ENCODE results near the gene WDR12.
"Not testable (repeated sequence)": the region's sequence is repeated elsewhere in the genome, so short reads cannot be mapped to it uniquely, and the experiment has no call there.

Gene WDR12

DNA sequence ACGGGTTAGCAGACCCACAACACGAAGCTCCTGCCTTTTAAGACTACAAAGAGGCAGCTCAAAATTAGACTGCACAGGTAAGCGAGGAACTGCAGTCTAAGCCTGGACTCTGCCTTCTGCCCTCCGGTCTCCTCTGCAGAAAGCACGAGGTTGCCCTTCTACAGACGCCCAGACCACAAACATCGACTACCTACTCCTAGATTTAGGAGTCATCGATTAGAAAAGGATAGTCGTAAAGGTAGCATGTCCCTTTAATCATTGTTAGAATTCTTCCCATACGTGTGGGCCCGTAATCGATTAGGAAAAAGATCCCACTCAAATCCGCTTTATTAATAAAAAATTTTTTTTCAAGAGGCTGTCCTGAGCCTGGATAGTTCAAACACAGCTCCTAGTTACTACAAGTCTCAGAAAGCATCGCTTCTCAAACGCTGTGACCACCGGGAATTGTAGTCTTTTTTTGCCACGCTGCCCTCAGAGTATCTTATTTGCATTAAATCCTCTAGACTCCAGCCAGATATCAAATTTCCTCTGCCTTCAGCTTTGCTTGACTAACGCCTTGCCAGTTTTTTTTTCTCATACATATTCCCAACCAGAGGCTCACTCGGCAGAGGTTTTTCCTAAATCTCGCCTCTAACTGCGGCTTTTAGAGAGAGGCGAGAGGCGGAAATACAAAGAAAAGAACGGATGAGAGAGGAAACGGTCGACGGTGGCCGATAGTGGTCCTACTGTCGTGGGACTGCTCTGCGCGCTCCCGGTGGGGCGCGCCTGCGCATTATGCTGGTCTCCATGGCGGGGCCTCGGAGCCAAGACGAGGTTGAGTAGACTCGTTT lies at the start of gene WDR12, which contains the start of gene CARF:
Gene WDR12 (minus strand): TSS at position 162 of the 830 bp plus-strand sequence. CDS start 197 bp downstream, outside the sequence.
Gene CARF (plus strand): TSS at position 764 of the 830 bp plus-strand sequence. CDS start 29,628 bp downstream, outside the sequence.
- peak; percentile 100 for DNase-seq

DNA sequence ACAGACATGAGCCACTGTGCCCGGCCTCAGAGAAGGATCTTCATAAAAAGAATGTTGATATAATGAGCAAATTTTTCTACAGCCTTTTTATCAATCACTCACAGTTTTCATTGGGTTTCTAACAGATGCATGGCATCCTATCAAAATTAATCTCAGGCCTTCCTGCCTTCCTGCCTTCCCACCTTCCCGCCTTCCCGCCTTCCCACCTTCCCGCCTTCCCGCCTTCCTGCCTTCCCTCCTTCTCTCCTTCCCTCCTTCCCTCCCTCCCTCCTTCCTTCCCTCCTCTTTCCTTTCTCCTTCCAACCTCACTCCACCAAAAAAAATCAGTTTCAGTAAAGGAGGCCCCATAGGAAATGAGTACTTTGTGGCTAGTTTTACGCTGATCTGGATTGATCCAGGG lies 49.1 kb upstream of the WDR12 start:
- no peak for DNase-seq

DNA sequence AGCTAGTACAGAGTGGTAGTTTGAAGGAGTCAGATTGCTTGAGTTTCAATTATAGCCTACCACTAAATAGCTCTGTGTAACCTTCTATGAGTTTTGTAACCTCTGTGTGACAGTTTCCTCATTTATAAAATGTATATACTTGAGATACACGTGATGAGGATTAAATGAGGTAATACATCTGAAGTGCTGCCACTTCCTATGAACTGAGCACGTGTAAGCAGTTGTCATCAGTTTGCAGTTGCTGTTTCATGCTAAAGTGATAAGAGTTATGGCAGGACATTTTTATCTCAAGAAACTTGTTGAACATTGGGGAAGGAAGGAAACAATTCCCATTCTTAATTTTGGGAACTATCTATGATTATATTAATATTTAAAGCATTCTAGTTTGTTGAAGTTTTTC lies 39.1 kb upstream of the WDR12 start:
- DNase-seq: no peak

DNA sequence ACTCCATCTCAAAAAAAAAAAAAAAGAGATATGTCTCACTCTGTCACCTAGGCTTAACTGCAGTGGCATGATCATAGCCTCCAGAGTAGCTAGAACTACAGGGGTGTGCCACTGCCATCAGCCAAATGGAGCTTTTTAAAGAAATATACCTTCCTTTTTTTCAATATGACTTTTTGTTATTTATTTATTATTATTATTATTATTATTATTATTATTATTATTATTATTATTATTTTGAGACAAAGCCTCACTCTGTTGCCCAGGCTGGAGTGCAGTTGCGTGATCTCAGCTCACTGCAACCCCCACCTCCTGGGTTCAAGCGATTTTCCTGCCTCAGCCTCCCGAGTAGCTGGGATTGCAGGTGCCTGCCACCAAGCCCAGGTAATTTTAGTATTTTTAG lies 37.9 kb upstream of the WDR12 start:
- not testable (repeated sequence) for DNase-seq

DNA sequence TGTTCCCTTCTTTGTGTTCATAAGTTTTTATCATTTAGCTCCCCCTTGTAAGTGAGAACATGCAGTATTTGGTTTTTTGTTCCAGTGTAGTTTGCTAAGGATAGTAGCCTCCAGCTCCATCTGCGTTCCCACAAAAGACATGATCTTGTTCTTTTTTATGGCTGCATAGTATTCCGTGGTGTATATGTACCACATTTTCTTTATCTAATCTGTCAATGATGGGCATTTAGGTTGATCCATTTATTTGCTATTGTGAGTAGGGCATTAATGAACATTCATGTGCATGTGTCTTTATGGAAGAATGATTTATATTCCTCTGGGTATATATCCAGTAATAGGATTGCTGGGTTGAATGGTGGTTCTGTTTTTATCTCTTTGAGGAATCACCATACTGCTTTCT lies 34.0 kb upstream of the WDR12 start:
- DNase-seq: no peak

DNA sequence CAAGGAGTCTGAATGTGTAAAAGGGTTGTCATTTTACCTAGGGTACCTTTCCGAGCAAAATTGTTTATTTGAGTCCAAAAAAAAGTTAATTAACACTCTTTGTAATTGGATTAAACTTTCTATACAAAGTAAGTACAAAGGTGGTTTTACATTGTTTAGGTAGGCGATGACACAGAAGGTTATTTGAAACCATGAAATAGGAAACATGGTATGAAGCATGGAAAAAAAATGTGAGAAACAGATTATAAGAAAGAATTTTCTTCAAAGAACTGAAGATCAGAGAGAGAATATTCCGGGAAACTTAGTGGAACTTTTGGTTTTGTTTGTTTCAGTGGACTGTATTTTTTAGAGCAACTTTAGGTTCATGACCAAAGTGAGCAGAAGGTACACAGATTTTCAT lies 33.3 kb upstream of the WDR12 start:
- DNase-seq: no peak

DNA sequence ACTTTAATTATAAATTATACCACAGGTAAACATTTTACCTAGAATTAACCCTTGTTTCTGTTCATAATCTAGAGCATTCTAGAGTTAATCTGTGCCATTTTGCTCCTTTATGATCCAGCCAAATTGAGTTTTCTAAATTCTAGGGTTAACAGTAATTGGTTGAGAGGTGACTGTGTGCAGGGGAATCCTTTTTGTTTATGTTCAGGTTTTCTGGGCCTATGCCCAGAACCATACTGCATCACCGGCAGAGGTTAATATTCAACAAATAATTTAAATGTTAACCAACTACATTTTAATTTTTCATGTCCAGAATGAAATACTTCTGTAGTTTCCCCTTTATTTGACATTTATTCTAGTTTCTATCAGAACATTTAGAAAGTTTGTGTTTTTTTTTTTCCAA lies 32.9 kb upstream of the WDR12 start:
- DNase-seq: no peak

DNA sequence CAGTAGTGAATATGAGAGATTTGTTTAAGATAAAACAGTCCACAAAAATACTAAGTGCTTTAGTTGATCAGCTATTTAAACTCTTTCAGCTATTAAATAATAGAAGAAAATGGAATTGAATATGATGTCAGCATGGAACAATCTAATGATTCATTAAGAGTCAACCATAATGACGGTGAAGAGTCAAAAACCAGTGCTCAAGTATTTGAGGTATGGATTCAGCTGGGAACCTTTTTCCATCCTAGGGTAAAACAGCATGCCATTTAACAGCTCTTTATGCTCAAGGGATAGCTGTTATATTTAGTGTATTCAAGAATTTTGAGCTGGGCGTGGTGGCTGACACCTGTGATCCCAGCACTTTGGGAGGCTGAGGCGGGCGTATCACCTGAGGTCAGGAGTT lies 30.3 kb upstream of the WDR12 start:
- DNase-seq: no peak

DNA sequence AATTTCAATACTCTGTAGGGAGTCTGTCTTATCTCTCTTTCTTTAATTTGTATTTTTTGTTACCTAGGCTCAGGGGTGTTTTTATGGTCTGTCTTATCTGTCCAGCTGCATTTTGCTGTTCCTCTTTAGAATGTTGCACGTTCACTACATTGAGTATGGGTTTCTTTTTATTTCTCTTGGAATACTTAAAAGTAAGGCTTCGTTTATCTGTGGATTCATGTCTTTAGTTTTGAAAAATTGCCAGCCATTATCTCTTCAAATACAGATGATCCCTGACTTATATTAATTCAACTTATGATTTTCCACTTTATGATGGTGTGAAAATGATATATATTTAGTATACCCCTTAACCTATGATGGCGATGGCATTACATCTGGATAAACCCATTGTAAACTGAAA lies 27.5 kb upstream of the WDR12 start:
- DNase-seq: no peak

DNA sequence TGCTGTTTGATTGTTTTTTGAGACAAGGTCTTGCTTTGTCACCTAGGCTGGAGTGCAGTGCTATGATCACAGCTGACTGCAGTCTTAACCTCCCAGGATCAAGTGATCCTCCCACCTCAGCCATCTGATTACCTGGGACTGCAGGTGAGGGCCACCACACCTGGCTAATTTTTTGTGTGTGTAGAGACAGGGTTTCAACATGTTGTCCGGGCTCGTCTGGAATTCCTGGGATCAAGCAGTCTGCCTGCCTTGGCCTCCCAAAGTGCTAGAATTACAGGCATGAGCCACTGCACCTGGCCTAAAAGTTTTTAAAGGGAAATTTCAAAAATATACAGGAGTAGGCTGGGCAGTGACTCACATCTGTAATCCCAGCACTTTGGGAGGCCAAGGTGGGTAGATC lies 23.0 kb upstream of the WDR12 start:
- no peak for DNase-seq

DNA sequence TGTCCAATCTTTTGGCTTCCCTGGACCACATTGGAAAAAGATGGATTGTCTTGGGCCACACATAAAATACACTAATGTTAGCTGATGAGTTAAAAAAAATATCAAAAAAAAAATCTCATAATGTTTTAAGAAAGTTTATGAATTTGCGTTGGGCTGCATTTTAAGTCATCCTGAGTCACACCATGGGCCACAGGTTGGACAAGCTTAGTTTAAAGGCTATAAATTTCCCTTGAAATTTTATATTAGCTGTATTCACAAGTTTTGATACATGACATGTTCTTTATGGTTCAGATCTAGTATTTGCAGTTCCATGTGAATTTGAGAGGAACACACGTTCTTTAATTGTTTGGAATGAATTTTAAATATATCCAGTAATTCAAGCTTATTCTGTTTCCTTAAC lies 22.5 kb upstream of the WDR12 start:
- no peak for DNase-seq

DNA sequence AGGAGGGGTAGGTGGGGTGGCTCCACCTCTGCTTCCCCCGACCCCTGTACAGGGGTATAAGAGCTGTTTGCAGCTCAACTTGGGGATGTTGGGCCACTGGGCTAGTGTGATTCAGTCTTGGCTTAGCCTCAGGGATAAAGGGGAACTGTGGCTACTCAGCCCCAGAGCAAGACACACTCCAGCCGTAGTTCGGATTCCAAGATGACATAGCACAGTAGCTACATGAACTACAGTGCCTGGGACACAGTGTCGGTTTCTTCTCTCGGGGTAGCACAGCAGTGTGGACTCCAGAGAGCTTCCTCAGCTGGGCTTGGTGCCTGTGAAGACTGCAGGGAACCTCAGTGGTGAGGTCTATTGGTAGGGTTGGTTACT lies 21.7 kb upstream of the WDR12 start:
- DNase-seq: no peak

DNA sequence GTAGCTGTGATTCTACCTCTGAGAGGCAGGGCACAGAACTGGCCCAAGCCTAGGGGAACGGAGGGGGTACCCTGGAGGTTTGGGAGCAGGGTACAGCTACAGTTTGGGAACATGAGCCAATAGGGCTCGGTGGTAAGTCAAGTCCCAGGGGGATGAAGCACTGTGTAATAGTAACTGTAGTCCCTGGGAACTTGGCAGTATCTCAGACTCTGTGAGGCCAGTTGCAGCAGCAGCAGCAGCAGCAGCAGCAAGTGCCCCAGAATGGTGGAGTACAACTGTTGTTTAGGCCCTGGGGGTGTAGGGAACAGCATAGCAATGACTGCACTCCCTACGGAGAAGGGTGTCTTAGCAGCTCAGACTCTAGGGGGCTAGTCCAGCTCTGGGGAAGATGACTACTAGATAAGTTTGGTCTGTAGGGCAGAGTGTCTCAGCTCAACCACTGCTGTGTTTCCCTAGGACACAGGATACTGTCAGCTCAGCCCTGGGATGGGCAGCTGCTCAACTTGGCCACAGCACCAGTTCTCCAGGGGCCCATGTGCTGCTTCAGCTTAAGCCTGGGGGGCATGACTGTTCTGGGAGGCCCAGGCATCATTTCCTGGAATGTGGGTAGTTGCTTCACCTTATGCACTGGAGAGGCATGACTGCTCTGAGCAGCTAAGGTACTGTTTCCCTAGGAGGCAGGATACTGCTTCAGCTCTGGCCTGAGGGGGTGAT lies 21.1 kb upstream of the WDR12 start:
- DNase-seq: no peak

DNA sequence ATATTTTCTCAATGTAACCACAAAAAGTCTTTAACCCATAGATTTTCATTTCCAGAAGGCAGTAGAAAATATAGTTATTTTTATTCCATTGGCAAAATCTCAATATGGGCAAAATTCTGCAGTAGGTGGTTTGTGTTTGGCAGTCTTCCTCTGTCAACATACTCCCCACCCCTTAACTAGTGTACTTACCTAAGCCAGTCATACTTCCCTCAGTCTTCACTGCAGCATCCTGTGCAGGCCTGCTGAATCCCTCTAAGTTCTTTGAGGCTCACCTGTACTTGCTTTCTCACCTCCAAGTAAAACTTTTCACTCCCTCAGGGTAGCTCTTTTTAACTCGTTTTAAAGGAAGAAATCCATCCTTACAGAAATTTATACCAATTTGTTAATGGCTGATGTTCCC lies 7.4 kb upstream of the WDR12 start:
- DNase-seq: no peak

DNA sequence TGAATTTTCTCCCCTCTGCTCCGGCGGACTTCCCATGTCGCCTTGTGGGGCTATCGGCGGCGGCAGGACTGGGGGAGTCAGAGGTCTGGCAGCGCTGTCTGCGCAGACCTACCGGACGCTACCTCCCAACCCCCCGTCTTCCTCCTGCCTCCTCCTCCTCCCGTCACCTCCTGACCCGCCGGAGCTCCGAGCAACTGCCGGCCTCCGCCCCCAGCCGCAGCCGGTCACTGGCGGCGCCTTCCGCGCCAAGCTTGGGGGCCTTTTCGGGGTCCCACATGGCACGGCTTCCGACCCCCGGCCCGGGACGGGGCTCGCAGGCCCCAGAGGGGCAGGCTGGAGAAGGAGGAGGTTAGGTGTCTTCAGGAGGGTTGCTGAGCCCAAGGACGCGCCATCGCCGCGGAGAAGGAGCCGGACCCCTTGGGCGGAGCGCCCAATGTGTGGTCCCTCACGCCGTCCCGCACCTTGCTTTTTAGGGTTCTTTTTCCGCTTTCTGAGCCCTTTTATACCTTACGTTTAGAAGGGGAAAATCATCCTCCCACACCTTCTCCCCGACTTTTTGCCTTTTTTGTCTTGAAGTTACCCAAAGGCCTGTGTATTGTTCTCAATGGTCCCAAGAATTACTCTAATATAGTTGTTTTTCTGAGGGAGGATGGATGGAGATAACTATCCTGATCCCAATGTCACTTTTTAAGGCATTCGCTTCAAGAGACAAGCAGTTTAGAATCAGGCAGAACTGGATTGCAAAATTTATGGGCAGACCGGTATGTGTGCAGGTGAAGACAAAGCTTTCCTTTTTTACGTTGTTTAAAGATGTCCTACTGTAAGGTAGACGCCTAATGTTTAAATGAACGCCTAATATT lies 1.1 kb upstream of the WDR12 start:
- not testable (repeated sequence) for DNase-seq

DNA sequence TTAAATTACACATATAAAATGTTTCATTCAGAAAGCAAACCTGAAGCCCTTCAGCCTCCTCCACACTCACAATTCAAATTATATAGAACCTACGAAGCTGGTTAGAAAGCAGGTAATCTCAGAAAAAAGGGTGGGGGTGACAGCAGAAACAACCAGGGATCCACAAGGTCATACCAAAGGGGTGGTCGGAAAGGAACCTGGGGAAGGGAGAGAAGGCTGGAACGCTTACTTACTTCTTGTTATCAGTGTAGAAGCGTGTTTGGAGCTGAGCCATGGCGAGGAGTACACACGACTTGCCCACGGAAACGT lies 316 bp downstream of the WDR12 start:
- no peak for DNase-seq

DNA sequence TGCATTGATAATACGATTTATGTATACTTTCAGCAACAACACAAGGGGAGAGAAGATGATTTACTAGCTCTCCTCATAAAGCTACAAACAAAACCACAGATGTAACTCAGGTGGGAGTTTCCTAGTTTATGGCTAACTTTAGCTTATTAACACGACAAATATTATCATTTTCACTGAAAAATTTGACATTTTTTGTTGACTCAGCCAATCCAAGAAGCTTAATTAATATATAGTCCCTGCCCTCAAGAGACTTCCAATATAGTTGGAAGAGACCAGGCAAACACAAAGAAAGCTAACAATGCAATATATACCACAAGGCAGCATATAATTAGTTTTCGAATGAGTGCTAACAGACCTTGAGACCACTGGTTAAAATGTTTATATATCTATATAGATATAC lies 775 bp downstream of the WDR12 start:
- DNase-seq: no peak

DNA sequence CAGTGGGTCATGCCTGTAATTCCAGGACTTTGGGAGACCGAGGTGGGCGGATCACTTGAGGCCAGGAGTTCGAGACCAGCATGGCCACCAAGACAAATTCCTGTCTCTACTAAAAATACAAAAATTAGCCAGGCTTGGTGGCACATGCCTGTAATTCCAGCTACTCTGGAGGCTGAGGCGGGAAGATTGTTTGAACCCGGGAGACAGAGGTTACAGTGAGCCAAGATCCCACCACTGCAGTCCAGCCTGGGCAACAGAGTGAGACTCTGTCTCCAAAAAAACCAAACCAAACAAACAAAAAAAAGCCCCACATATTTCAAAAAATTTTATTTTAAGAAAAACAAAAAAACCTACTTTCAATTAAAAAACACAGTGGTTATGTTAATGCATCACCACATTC lies 1.2 kb downstream of the WDR12 start:
- not testable (repeated sequence) for DNase-seq

DNA sequence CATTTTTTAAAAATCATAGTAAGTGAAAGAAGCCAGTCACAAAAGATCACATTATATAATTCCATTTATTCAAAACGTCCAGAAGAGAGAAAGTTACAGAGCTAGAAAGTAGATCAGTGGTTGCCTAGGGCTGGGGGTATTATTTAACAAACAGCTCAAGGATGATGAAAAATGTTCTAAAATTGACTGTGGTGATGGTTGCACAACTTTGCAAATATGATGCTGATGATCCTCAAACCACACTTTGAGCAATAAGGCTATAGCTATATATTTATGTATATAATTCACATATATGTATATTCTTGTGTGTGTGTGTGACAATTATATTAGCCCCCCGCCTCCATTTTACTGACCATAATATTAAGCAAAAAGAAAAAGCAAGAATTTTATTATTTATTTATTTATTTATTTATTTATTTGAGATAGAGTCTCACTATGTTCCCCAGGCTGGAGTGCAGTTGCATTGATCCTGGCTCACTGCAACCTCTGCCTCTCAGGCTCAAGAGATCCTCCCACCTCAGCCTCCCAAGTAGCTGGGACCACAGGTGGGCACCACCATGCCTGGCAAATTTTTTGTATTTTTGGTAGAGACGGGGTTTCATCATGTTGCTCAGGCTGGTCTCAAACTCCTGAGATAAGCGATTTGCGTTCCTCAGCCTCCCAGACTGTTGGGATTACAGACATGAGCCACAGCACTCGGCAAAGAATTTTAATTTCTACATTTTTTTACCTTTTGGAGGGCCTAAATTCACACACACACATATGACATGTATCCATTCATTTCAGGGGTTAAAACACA lies 1.9 kb downstream of the WDR12 start:
- DNase-seq: no peak

DNA sequence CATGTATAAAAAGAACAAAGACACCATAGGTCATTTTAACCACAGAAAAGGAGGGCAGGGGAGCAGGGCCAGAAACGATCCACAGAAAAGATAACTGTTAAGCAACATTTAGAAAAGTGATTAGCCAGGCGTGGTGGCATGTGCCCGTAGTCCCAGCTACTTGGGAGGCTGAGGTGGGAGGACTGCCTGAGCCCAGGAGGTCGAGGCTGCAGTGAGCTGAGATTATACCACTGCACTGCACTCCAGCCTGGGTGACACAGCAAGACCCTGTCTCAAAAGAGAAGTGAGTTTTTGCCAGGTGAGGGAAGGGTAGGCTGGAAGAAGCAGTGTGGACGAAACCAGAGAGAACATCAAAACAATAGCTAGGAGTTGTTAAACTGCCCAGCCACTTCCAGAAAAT lies 3.3 kb downstream of the WDR12 start:
- DNase-seq: no peak

DNA sequence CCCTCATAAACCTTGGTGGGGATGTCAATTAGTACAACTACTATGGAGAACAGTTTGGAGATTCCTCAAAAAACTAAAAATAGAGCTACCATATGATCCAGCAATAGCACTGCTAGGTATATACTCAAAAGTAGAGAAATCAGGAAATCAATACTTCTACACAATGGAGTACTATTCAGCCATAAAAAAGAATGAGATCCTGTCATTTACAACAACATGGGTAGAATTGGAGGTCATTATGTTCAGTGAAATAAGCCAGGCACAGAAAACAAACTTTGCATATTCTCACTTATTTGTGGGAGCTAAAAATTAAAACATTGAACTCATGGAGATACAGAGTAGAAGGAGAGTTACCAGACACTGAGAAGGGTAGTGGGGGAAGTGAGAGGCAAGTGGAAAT lies 6.0 kb downstream of the WDR12 start:
- not testable (repeated sequence) for DNase-seq

DNA sequence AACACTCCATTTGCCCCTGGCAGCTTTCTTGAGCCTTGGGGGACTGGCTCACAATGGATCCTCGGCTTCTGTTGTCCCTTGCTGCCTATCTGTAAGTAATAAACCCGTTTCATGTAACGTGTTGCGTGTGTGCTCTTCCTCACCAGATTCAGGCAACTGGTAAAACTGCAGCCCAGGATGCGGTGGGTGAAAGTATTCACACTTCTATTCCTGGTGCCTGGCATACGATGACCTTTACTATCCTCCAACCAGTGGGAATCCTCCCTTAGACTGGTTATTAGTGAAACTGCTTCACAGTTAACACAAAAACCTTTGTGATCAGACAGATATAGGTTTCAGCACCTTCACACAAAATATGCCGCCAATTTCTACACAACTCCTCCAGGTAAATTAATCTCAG lies 26.3 kb downstream of the WDR12 start:
- DNase-seq: no peak

Measured in NCI-H2227 treated with DMSO at 0.1 percent for 48 hours (cell line).